T-cell (primary cell): ENCODE results near the gene CDC37L1. TPM values are rescaled to one million over a fixed set of nuclear protein-coding genes. Genes with fewer than 3 reads are reported as not detected.
A peak's percentile ranks its signal among the peaks of the same experiment; 100 is the strongest.

Experiments used
- ATAC-seq, 4 experiments: fragments of 200-7000 bp in 3 of 4; fragments of 150-1000 bp in 1 of 4; cut with Tn5 transposase; replicated peaks in 1 of 4; 1 replicate in 3 of 4; 2 replicates in 1 of 4; pipeline ENCODE4 v1.10.0; 2021; ENCODE audit warnings: moderate library complexity in 3 of 4, mild to moderate bottlenecking in 2 of 4, moderate number of reproducible peaks in 1 of 4
- CTCF ChIA-PET, 2 donors: fragments of 300-600 bp; sonication (Branson Sonifier 250); formaldehyde crosslinking; loops; one replicate each; lab custom pipeline; 2022; ENCODE audit warnings: antibody characterized with exemption in 2 of 2; lab: Charles Lee
- POLR2A ChIA-PET, 2 donors: fragments of 300-600 bp; sonication (Branson Sonifier 250); formaldehyde crosslinking; loops; one replicate each; lab custom pipeline; 2022; ENCODE audit warnings: antibody characterized with exemption in 2 of 2; lab: Charles Lee
- DNase-seq, 35 experiments: peaks; one replicate each; pipeline versions ENCODE4 v3.0.0 to v3.0.0-alpha.2; 2013 to 2023
- H3K27ac ChIP-seq: one replicate; pipeline ENCODE4 v1.5.1; 2013; ENCODE audit warnings: low read length
- H3K27me3 ChIP-seq, 2 experiments: replicated peaks in 1 of 2; 1 replicate in 1 of 2; 2 replicates in 1 of 2; pipeline versions ENCODE4 v1.6.1 to v1.7.0; 2013; ENCODE audit warnings: low read length in 1 of 2, mixed read lengths in 1 of 2; ENCODE audit not compliant: control insufficient read depth in 2 of 2, insufficient read depth in 2 of 2; ENCODE audit errors: extremely low read depth in 1 of 2
- H3K36me3 ChIP-seq, 2 donors: 1 replicate in 1 of 2; 2 replicates in 1 of 2; pipeline versions ENCODE4 v1.6.1 to v1.7.0; 2013; ENCODE audit warnings: low read length in 1 of 2; ENCODE audit not compliant: control insufficient read depth in 2 of 2, insufficient read depth in 1 of 2; ENCODE audit errors: extremely low read depth in 1 of 2
- H3K4me1 ChIP-seq, 2 experiments: 1 replicate in 1 of 2; 2 replicates in 1 of 2; pipeline versions ENCODE4 v1.6.1 to v1.7.0; 2013; ENCODE audit warnings: low read length in 2 of 2, mixed read lengths in 1 of 2; ENCODE audit not compliant: insufficient read depth in 2 of 2, control insufficient read depth in 1 of 2; ENCODE audit errors: extremely low read depth in 1 of 2
- H3K4me3 ChIP-seq, 2 donors: 1 replicate in 1 of 2; 2 replicates in 1 of 2; pipeline versions ENCODE4 v1.5.1 to v1.7.0; 2013; ENCODE audit warnings: mild to moderate bottlenecking in 2 of 2, low read length in 1 of 2, moderate library complexity in 1 of 2; ENCODE audit not compliant: control insufficient read depth in 1 of 2; ENCODE audit errors: extremely low read depth in 1 of 2
- H3K9me3 ChIP-seq: 2 replicates; pipeline ENCODE4 v1.7.0; 2013
- H3K27ac Mint-ChIP-seq, 2 donors: one replicate each; pipeline ENCODE4 v1.8.0; 2020 to 2021; ENCODE audit warnings: mild to moderate bottlenecking in 2 of 2, mixed read lengths in 2 of 2
- H3K27me3 Mint-ChIP-seq, 2 donors: one replicate each; pipeline ENCODE4 v1.8.0; 2021 to 2022; ENCODE audit warnings: mixed read lengths in 2 of 2
- H3K36me3 Mint-ChIP-seq: one replicate; pipeline ENCODE4 v1.8.0; 2021; ENCODE audit warnings: mixed read lengths
- H3K4me1 Mint-ChIP-seq, 3 donors: one replicate each; pipeline ENCODE4 v1.8.0; 2020 to 2022; ENCODE audit warnings: mixed read lengths in 3 of 3, mild to moderate bottlenecking in 1 of 3
- H3K4me3 Mint-ChIP-seq, 3 donors: one replicate each; pipeline ENCODE4 v1.8.0; 2020 to 2022; ENCODE audit warnings: mild to moderate bottlenecking in 3 of 3, mixed read lengths in 3 of 3, moderate library complexity in 3 of 3
- H3K9me3 Mint-ChIP-seq, 3 donors: one replicate each; pipeline ENCODE4 v1.8.0; 2020 to 2022; ENCODE audit warnings: mixed read lengths in 3 of 3
- WGBS: methylation state at CpG from one replicate; pipeline ENCODE4 v1.1.5; 2013; ENCODE audit warnings: missing lambda C conversion rate; ENCODE audit not compliant: insufficient coverage; 5-methylcytosine and 5-hydroxymethylcytosine counted together
- total RNA-seq, 35 experiments: library from RNA in 6 of 35; stranded (reverse) in 6 of 35; fragments of 120-200 nt in 1 of 35; gene quantifications; one replicate each; pipeline versions ENCODE4 v1.2.1 to v1.2.4 and lab custom pipeline; 2013 to 2026

Gene CDC37L1
- total RNA-seq, 5 donors from 2014 or later (not counting 1 experiment from before 2014, with no cell fraction given), result 20.6 to 26.8 (median 23.7) TPM

- Histone ChIP-seq H3K9me3 (no peaks in the 10 kb centered on the region), H3K27ac (no peak overlapping the region), H3K4me3 (no peak overlapping the region), H3K36me3 (peaks cover 8 to 25% of the 10 kb centered on the region in 2 donors), H3K27me3 (no peaks in the 10 kb centered on the region), H3K4me1 (peaks cover 7 to 14% of the 10 kb centered on the region in 2 experiments)
- H3K4me1 Mint-ChIP-seq, result peaks cover 40 to 44% (median 41%) of the 10 kb centered on the region in 3 donors
- H3K9me3 Mint-ChIP-seq, result no peaks in the 10 kb centered on the region
- ChIA-PET POLR2A (interaction anchor here in 1 of 2 donors (0.7 kb wide), 1 partner anchor 150 kb away, joined by 3 read pairs; no protein-coding TSS in a partner anchor), CTCF (interaction anchor here (0.5 to 0.6 kb wide), 3 partner anchors 299 to 915 kb away, joined by 3 to 4 read pairs (median 3); no protein-coding TSS in a partner anchor)
- peaks cover 34% of the 10 kb centered on the region for H3K36me3 Mint-ChIP-seq
- H3K27ac Mint-ChIP-seq, result peak overlapping the region; percentile 21 to 45
- no peaks in the 10 kb centered on the region for H3K27me3 Mint-ChIP-seq
- ATAC-seq, result no peak
- DNase-seq, result no peak
- H3K4me3 Mint-ChIP-seq, result no peak overlapping the region
- 93% methylated on average over 4 of the region's 4 CpGs for WGBS
These were observed 5.5 kb downstream of the CDC37L1 start for GRCh38 chr9:4684820-4685219.

GRCh38 chr9:4686112-4686511 is 6.7 kb downstream of the CDC37L1 start:
- WGBS, result 100% methylated on average over 2 of the region's 4 CpGs
- DNase-seq (no peak), ATAC-seq (no peak)
- no peak overlapping the region for H3K4me3 ChIP-seq
- peaks cover 10 to 34% of the 10 kb centered on the region in 2 donors for H3K36me3 ChIP-seq
- Mint-ChIP-seq H3K36me3 (peaks cover 46% of the 10 kb centered on the region), H3K27me3 (no peaks in the 10 kb centered on the region), H3K27ac (peak overlapping the region; percentile 6 to 18), H3K4me1 (peaks cover 49 to 56% (median 51%) of the 10 kb centered on the region in 3 donors), H3K9me3 (no peaks in the 10 kb centered on the region), H3K4me3 (no peak overlapping the region)
- CTCF ChIA-PET, result no interaction called here
- no peaks in the 10 kb centered on the region for H3K9me3 ChIP-seq
- POLR2A ChIA-PET, result interaction anchor here in 1 of 2 donors (1.1 kb wide), 1 partner anchor 60 kb away, joined by 4 read pairs; no protein-coding TSS in a partner anchor
- peaks cover 2 to 7% of the 10 kb centered on the region in 2 experiments for H3K4me1 ChIP-seq
- no peak overlapping the region for H3K27ac ChIP-seq
- H3K27me3 ChIP-seq, result no peaks in the 10 kb centered on the region

DNA sequence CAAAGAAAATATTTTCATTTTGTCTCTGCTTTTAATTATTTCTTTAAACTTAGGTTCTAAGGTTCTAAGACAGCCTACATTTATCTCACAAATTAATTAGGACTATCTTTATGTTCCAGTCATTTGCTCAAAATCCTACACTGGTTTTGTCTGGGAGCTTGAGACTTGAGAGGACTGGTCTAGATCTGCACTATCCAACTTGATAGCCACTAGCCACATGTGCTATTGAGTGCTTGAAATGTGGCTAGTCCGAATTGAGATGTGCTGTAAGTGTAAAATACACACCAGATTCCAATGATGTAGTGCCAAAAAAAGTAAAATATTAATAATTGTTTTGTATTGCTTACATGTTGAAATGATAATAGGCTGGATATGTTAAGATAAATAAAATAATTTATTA is 7.2 kb downstream of the CDC37L1 start:
- no peak overlapping the region for H3K4me3 ChIP-seq
- no peak for ATAC-seq
- peaks cover 10 to 38% of the 10 kb centered on the region in 2 donors for H3K36me3 ChIP-seq
- Mint-ChIP-seq H3K4me3 (no peak overlapping the region), H3K36me3 (peaks cover 50% of the 10 kb centered on the region), H3K9me3 (no peaks in the 10 kb centered on the region), H3K27ac (no peak overlapping the region), H3K27me3 (no peaks in the 10 kb centered on the region), H3K4me1 (peaks cover 53 to 61% (median 56%) of the 10 kb centered on the region in 3 donors)
- no peak for DNase-seq
- no peaks in the 10 kb centered on the region for H3K9me3 ChIP-seq
- ChIA-PET POLR2A (interaction anchor here in 1 of 2 donors (1.1 kb wide), 1 partner anchor 60 kb away, joined by 4 read pairs; no protein-coding TSS in a partner anchor), CTCF (interaction anchor here in 1 of 2 donors (1.1 kb wide), 1 partner anchor 54 kb away, joined by 3 read pairs; no protein-coding TSS in a partner anchor)
- H3K27me3 ChIP-seq, result no peaks in the 10 kb centered on the region
- peaks cover 1 to 4% of the 10 kb centered on the region in 2 experiments for H3K4me1 ChIP-seq
- H3K27ac ChIP-seq, result no peak overlapping the region
- no CpG with 5 or more reads among the region's 1 CpG for WGBS

DNA sequence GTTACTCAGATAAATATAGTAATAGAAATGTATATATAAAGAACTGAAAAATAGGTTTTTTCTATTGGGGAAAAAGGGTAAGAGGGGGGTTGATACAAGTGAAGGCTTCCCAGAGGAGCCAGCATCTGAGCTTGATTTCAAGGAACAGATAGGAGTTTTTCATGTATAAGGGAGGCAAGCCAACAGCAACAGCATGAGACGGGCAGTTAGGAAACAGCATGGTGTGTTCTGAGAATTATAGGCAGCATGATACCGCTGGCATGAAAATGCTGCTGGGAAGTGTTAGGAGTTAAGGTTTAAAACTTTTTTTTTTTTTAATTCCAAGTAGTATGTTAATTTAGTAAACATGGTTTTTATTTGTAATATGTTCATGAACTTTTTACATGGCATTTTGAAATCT is 9.7 kb downstream of the CDC37L1 start:
- 100% methylated on average over 1 of the region's 2 CpGs for WGBS
- no peaks in the 10 kb centered on the region for H3K4me1 ChIP-seq
- H3K27ac ChIP-seq, result no peak overlapping the region
- H3K27me3 ChIP-seq, result no peaks in the 10 kb centered on the region
- H3K9me3 ChIP-seq, result no peaks in the 10 kb centered on the region
- Mint-ChIP-seq H3K27me3 (no peaks in the 10 kb centered on the region), H3K36me3 (peaks cover 49% of the 10 kb centered on the region), H3K4me3 (no peak overlapping the region), H3K4me1 (peaks cover 53% of the 10 kb centered on the region in 3 donors), H3K9me3 (no peaks in the 10 kb centered on the region), H3K27ac (no peak overlapping the region)
- CTCF ChIA-PET, result no interaction called here
- POLR2A ChIA-PET, result interaction anchor here in 1 of 2 donors (0.7 kb wide), 1 partner anchor 500 kb away, joined by 3 read pairs; no protein-coding TSS in a partner anchor
- no peak for ATAC-seq
- peaks cover 10 to 42% of the 10 kb centered on the region in 2 donors for H3K36me3 ChIP-seq
- no peak for DNase-seq
- H3K4me3 ChIP-seq, result no peak overlapping the region

- H3K9me3 ChIP-seq, result no peaks in the 10 kb centered on the region
- peaks cover 47% of the 10 kb centered on the region for H3K36me3 Mint-ChIP-seq
- no peaks in the 10 kb centered on the region for H3K9me3 Mint-ChIP-seq
- H3K27ac Mint-ChIP-seq, result peak overlapping the region; percentile 65 to 68
- no peaks in the 10 kb centered on the region for H3K27me3 Mint-ChIP-seq
- H3K27me3 ChIP-seq, result no peaks in the 10 kb centered on the region
- H3K4me3 Mint-ChIP-seq, result no peak overlapping the region
- peaks cover 47 to 50% (median 47%) of the 10 kb centered on the region in 3 donors for H3K4me1 Mint-ChIP-seq
- H3K4me1 ChIP-seq, result no peaks in the 10 kb centered on the region
- no peak overlapping the region for H3K4me3 ChIP-seq
- peaks cover 12 to 46% of the 10 kb centered on the region in 2 donors for H3K36me3 ChIP-seq
- no CpG with 5 or more reads among the region's 1 CpG for WGBS
- DNase-seq (no peak), ATAC-seq (no peak)
- no peak overlapping the region for H3K27ac ChIP-seq
- ChIA-PET POLR2A (no interaction called here), CTCF (no interaction called here)
These were observed 10.3 kb downstream of the CDC37L1 start for GRCh38 chr9:4689687-4690104.

GRCh38 chr9:4690144-4690543 is 10.8 kb downstream of the CDC37L1 start:
- H3K9me3 Mint-ChIP-seq, result no peaks in the 10 kb centered on the region
- DNase-seq (no peak), ATAC-seq (no peak)
- H3K4me3 Mint-ChIP-seq, result no peak overlapping the region
- peaks cover 43% of the 10 kb centered on the region for H3K36me3 Mint-ChIP-seq
- H3K27me3 ChIP-seq, result no peaks in the 10 kb centered on the region
- H3K27ac Mint-ChIP-seq, result peak overlapping the region in 1 of 2 donors; percentile 11
- no peaks in the 10 kb centered on the region for H3K9me3 ChIP-seq
- ChIA-PET POLR2A (no interaction called here), CTCF (no interaction called here)
- peaks cover 42 to 48% (median 44%) of the 10 kb centered on the region in 3 donors for H3K4me1 Mint-ChIP-seq
- no peaks in the 10 kb centered on the region for H3K27me3 Mint-ChIP-seq
- H3K4me3 ChIP-seq, result no peak overlapping the region
- no peaks in the 10 kb centered on the region for H3K4me1 ChIP-seq
- no peak overlapping the region for H3K27ac ChIP-seq
- H3K36me3 ChIP-seq, result peaks cover 14 to 43% of the 10 kb centered on the region in 2 donors
- 40% methylated on average over 1 of the region's 4 CpGs for WGBS
